Effector memory CD4-positive, alpha-beta T cell (primary cell): ENCODE data around the gene RBCK1.
"Not testable (repeated sequence)": the region's sequence is repeated elsewhere in the genome, so short reads cannot be mapped to it uniquely, and the experiment has no call there.

Source experiments
- DNase-seq, 3 donors: peaks; one replicate each; pipeline ENCODE4 v3.0.0-alpha.2; 2020
- H3K27ac ChIP-seq: 2 replicates; pipeline ENCODE4 v1.7.0; 2013; ENCODE audit warnings: mild to moderate bottlenecking, low read length, moderate library complexity; ENCODE audit not compliant: insufficient read depth, poor library complexity, severe bottlenecking
- H3K27me3 ChIP-seq: replicated peaks from 2 replicates; pipeline ENCODE4 v1.7.0; 2013; ENCODE audit warnings: mild to moderate bottlenecking, low read length; ENCODE audit not compliant: insufficient read depth, control insufficient read depth, poor library complexity, severe bottlenecking
- H3K36me3 ChIP-seq: 2 replicates; pipeline ENCODE4 v1.7.0; 2013; ENCODE audit warnings: mild to moderate bottlenecking, low read length, moderate library complexity; ENCODE audit not compliant: control insufficient read depth, insufficient read depth
- H3K4me1 ChIP-seq: 2 replicates; pipeline ENCODE4 v1.7.0; 2013; ENCODE audit warnings: low read length, mild to moderate bottlenecking; ENCODE audit not compliant: control insufficient read depth, insufficient read depth, poor library complexity, severe bottlenecking
- H3K4me3 ChIP-seq: 2 replicates; pipeline ENCODE4 v1.7.0; 2013; ENCODE audit warnings: low read length, low read depth, mild to moderate bottlenecking; ENCODE audit not compliant: insufficient read depth, poor library complexity, severe bottlenecking
- H3K9me3 ChIP-seq: 2 replicates; pipeline ENCODE4 v1.7.0; 2013; ENCODE audit warnings: mild to moderate bottlenecking, low read length, moderate library complexity; ENCODE audit not compliant: control insufficient read depth

The RBCK1 gene

DNA sequence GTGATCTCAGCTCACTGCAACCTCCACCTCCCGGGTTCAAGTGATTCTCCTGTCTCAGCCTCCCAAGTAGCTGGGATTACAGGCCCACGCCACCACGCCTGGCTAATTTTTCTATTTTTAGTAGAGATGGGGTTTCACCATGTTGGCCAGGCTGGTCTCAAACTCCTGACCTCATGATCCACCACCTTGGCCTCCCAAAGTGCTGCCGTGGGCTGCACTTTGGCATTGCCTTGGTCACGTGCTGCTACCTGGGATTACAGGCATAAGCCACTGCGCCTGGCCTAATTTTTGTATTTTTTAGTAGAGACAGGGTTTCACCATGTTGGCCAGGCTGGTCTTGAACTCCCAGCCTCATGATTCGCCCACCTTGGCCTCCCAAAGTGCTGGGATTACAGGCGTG lies 21.5 kb upstream of the RBCK1 start:
- H3K36me3 ChIP-seq: peaks cover 25% of the 10 kb centered on the region

DNA sequence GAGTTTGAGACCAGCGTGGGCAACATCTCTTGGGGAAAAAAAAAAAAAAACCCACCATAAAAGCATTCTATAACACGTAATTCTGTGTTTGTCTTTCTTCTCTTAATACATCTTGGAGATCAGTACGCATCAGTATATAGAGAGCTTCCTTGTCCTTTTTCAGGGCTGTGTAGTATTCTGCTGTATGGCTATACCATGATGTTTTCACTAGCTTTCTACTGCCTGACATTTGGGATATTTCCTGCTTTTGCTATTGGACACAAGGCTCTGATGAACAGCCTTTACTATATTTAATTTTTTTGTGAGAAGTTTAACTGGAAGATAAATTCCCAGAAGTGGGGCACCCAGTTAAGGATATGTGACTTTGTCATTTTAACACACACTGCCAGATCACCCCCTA lies 20.6 kb upstream of the RBCK1 start:
- Histone ChIP-seq H3K27ac (no peak overlapping the region), H3K36me3 (peaks cover 25% of the 10 kb centered on the region), H3K27me3 (no peaks in the 10 kb centered on the region), H3K4me1 (no peaks in the 10 kb centered on the region), H3K4me3 (no peak overlapping the region), H3K9me3 (no peaks in the 10 kb centered on the region)
- no peak for DNase-seq

More for the DNA sequence above, 21.5 kb upstream of the RBCK1 start:
- H3K4me1 ChIP-seq, H3K27me3 ChIP-seq, H3K9me3 ChIP-seq, DNase-seq, H3K27ac ChIP-seq, H3K4me3 ChIP-seq: not testable (repeated sequence)

DNA sequence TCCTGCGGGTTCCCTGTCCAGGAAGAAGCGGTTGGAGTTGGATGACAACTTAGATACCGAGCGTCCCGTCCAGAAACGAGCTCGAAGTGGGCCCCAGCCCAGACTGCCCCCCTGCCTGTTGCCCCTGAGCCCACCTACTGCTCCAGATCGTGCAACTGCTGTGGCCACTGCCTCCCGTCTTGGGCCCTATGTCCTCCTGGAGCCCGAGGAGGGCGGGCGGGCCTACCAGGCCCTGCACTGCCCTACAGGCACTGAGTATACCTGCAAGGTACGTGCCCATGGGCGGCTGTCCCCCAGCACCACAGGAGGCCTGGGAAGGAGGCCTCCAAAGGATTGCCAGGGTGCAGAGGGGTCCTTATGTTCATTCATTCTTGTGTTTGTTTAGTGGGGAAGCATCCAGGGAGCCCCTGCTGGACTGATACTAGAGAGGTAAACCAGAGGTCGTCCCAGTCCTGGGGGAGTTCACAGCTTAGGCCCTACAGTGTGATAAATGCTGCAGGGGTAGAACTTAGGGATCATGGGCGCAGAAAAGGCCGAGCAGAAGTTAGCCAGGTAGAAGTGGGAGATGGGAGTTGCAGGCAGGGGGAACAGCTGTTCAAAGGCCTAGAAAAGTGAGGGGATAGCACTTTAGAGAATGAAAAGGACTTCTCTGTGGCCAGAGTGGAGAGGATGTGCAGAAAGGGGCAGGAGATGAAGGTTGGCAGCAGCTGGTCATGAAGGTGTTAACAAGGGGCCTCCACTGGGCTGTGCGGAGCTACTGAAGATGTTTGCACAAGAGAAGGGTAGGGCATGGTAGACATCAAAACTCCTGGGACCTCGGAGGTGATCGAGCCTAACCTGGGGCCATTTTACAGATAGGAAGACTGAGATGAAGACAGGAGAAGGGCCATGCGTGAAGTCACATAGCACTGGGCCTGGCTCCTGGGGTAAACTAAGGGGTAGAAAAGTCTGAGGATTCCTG lies 19.8 kb upstream of the RBCK1 start:
- peaks cover 25% of the 10 kb centered on the region for H3K36me3 ChIP-seq
- no peaks in the 10 kb centered on the region for H3K4me1 ChIP-seq
- no peak overlapping the region for H3K27ac ChIP-seq
- DNase-seq: no peak
- H3K4me3 ChIP-seq: no peak overlapping the region
- H3K27me3 ChIP-seq: no peaks in the 10 kb centered on the region
- no peaks in the 10 kb centered on the region for H3K9me3 ChIP-seq

DNA sequence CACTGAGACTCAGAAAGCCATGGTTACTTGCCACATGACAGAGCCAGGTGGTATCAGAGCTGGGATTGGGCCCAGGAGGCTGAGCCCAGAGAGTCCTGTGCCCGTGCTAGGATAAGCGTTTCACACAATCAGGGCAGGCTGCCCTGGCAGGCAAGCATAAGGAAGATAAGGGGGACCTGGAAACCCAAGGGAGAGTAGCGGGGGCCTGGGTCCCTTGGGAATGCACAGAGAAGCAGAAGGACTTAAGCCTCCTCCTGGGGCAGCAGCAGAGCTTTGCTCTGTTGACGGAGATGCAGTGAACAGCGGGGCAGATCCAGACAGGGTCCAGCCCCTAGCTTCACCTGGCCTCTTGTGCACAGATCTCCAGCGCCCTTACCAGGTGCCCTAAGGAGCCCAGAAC lies 18.9 kb upstream of the RBCK1 start:
- H3K9me3 ChIP-seq: no peaks in the 10 kb centered on the region
- no peak for DNase-seq
- H3K4me3 ChIP-seq: no peak overlapping the region
- peaks cover 25% of the 10 kb centered on the region for H3K36me3 ChIP-seq
- no peaks in the 10 kb centered on the region for H3K4me1 ChIP-seq
- no peak overlapping the region for H3K27ac ChIP-seq
- no peaks in the 10 kb centered on the region for H3K27me3 ChIP-seq

DNA sequence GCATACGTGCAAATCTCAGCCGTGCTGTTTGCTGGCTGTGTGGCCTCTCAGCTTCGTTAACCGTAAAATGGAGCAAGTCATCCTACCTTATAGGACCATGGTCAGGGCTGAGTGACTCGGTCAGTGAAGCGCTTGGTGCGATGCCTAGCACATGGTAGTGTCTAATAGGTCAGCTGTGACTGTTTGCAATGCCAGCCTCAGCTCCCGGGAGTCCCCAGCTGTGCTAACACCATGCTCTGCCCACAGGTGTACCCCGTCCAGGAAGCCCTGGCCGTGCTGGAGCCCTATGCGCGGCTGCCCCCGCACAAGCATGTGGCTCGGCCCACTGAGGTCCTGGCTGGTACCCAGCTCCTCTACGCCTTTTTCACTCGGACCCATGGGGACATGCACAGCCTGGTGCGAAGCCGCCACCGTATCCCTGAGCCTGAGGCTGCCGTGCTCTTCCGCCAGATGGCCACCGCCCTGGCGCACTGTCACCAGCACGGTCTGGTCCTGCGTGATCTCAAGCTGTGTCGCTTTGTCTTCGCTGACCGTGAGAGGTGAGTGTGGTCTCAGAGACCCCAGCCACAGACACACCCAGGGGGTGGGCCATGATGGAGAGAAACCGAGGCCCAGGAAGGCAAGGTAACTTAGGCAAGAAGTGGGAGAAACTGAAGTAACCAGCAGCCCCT lies 16.9 kb upstream of the RBCK1 start:
- Histone ChIP-seq H3K4me1 (no peaks in the 10 kb centered on the region), H3K9me3 (no peaks in the 10 kb centered on the region), H3K4me3 (no peak overlapping the region), H3K36me3 (peaks cover 44% of the 10 kb centered on the region), H3K27me3 (no peaks in the 10 kb centered on the region), H3K27ac (no peak overlapping the region)
- no peak for DNase-seq

DNA sequence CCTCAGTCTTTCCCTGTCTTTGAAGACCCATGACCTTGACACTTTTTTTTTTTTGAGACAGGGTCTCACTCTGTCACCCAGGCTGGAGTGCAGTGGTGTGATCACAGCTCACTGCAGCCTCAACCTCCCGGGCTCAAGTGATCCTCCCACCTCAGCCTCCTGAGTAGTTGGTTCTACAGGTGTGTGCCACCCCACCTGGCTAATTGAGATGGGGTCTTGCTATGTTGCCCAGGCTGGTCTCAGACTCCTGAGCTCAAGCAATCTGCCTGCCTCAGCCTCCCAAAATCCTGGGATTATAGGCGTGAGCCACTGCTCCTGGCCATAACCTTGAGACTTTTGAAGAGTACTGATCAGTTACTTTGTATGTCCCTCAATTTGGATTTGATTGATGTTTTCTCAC lies 14.8 kb upstream of the RBCK1 start:
- not testable (repeated sequence) for DNase-seq, H3K27ac ChIP-seq, H3K4me1 ChIP-seq, H3K9me3 ChIP-seq, H3K27me3 ChIP-seq, H3K4me3 ChIP-seq
- peaks cover 56% of the 10 kb centered on the region for H3K36me3 ChIP-seq

DNA sequence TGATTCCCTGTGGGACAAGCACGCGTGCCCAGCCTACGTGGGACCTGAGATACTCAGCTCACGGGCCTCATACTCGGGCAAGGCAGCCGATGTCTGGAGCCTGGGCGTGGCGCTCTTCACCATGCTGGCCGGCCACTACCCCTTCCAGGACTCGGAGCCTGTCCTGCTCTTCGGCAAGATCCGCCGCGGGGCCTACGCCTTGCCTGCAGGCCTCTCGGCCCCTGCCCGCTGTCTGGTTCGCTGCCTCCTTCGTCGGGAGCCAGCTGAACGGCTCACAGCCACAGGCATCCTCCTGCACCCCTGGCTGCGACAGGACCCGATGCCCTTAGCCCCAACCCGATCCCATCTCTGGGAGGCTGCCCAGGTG lies 11.9 kb upstream of the RBCK1 start:
- H3K27ac ChIP-seq: no peak overlapping the region
- H3K36me3 ChIP-seq: peaks cover 40% of the 10 kb centered on the region
- no peak for DNase-seq
- H3K4me1 ChIP-seq: no peaks in the 10 kb centered on the region
- no peaks in the 10 kb centered on the region for H3K27me3 ChIP-seq
- no peaks in the 10 kb centered on the region for H3K9me3 ChIP-seq
- no peak overlapping the region for H3K4me3 ChIP-seq

DNA sequence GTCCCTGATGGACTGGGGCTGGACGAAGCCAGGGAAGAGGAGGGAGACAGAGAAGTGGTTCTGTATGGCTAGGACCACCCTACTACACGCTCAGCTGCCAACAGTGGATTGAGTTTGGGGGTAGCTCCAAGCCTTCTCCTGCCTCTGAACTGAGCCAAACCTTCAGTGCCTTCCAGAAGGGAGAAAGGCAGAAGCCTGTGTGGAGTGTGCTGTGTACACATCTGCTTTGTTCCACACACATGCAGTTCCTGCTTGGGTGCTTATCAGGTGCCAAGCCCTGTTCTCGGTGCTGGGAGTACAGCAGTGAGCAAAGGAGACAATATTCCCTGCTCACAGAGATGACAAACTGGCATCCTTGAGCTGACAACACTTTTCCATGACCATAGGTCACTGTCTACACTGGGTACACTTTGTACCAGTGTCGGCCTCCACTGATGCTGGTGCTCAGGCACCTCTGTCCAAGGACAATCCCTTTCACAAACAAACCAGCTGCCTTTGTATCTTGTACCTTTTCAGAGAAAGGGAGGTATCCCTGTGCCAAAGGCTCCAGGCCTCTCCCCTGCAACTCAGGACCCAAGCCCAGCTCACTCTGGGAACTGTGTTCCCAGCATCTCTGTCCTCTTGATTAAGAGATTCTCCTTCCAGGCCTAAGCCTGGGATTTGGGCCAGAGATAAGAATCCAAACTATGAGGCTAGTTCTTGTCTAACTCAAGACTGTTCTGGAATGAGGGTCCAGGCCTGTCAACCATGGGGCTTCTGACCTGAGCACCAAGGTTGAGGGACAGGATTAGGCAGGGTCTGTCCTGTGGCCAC lies 11.3 kb upstream of the RBCK1 start:
- H3K4me1 ChIP-seq: no peaks in the 10 kb centered on the region
- H3K27ac ChIP-seq: no peak overlapping the region
- no peaks in the 10 kb centered on the region for H3K27me3 ChIP-seq
- peaks cover 36% of the 10 kb centered on the region for H3K36me3 ChIP-seq
- H3K9me3 ChIP-seq: no peaks in the 10 kb centered on the region
- no peak for DNase-seq
- H3K4me3 ChIP-seq: no peak overlapping the region

DNA sequence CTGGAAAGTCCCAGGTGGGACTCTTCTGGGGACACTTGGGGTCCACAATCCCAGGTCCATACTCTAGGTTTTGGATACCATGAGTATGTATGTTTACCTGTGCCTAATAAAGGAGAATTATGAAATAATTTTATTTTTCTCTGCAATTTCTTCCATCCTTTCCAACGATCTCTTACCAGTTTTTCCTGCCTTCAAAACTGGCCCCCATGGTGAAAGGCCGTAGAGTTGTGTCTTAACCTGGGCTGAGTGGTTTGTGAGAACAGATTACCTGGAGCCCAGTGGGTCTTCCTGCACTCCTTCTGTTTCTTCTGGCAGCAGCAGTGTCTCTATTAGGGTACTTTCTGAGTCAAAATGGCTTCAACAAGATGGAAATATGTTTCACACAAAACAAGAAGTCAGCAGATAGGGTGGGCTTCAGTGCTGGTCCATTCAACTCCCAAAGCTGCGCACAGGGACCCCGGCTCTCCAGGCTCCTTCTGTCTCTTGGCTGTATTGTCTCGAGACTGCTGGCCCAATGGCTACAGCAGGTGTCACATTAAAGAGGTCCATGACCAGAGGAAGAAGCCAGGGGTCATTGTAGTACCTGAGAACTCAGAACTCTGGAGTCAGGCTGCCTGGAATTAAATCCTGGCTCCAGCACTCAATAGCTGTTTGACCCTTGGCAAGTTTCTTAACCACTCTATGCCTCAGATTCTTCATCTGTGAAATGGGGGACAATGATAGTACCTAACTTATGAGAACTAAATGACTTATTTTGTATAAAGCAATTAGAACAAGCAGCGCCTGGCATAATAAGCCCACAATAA lies 10.5 kb upstream of the RBCK1 start:
- Histone ChIP-seq H3K9me3 (no peaks in the 10 kb centered on the region), H3K36me3 (peaks cover 36% of the 10 kb centered on the region), H3K27me3 (no peaks in the 10 kb centered on the region), H3K4me1 (peaks cover 2% of the 10 kb centered on the region), H3K27ac (no peak overlapping the region), H3K4me3 (no peak overlapping the region)
- no peak for DNase-seq
